Left cardiac atrium (tissue), 4 donors: Measurements from ENCODE around the gene C19orf12. TPM values are rescaled to one million over a fixed set of nuclear protein-coding genes. Genes with fewer than 3 reads are reported as not detected.

Experiments
- ATAC-seq, 2 donors: fragments of 200-7000 bp; cut with Tn5 transposase; one replicate each; pipeline ENCODE4 v1.9.1; 2020; ENCODE audit warnings: mild to moderate bottlenecking in 2 of 2, moderate library complexity in 2 of 2
- DNase-seq: peaks from one replicate; pipeline ENCODE4 v3.0.0-alpha.2; 2020
- intact Hi-C, 2 donors: fragments of 100-400 bp; cut with DNase I; formaldehyde crosslinking; loops; one replicate each; pipeline versions ENCODE4 v1.14.1 to v1.15.1; 2022 to 2023
- total RNA-seq, 2 donors: library from RNA; stranded (reverse); fragmentation: NEBNext Ultra II Directional; extraction: Animal tissue kit (Norgen Biotek cat#: 25700); gene quantifications; one replicate each; pipeline ENCODE4 v1.2.1, GENCODE V29; 2021
- donor health status: DM: no; HTN: yes; CAD: no.
- donor health status: DM: no; HTN: yes; CAD: no; lungs with severe emphysema.
- donor health status: DM: yes; HTN: yes; CAD: no.
- donor health status: Dilated cardiomyopathy.

The C19orf12 gene
- total RNA-seq, 2 donors from 2014 or later: 48.2 to 52.0 TPM

- intact Hi-C loops: no loop called here
- ATAC-seq (no peak), DNase-seq (no peak)
Measured at GRCh38 chr19:29651622-29652394, 63.3 kb downstream of the C19orf12 start.

GRCh38 chr19:29650772-29651387, 64.2 kb downstream of the C19orf12 start:
- ATAC-seq (no peak), DNase-seq (no peak)
- intact Hi-C loops: no loop called here

Other genes starting within 250 kb of the C19orf12 start
- not detected for gene VSTM2B, start 189.3 kb downstream of the C19orf12 start, total RNA-seq
- gene POP4, start 109.0 kb downstream of the C19orf12 start, total RNA-seq: 10 to 100 TPM; 48.7 to 50.8 TPM
- 10 to 100 TPM; 28.1 to 32.8 TPM for gene PLEKHF1, start 49.8 kb downstream of the C19orf12 start, total RNA-seq
- 1 to 10 TPM; 1.8 to 3.0 TPM for gene CCNE1, start 96.7 kb upstream of the C19orf12 start, total RNA-seq
- gene URI1, start 227.0 kb upstream of the C19orf12 start, total RNA-seq: 10 to 100 TPM; 35.2 to 37.1 TPM